T-helper 17 cell (primary cell): Measurements from ENCODE around the gene HPRT1. TPM values are rescaled to one million over a fixed set of nuclear protein-coding genes. Genes with fewer than 3 reads are reported as not detected.

Experiments used
- ATAC-seq: fragments of 150-1000 bp; cut with Tn5 transposase; 2 replicates; pipeline ENCODE4 v1.10.0; 2021; ENCODE audit warnings: mild to moderate bottlenecking, moderate library complexity
- DNase-seq, 3 donors: peaks; one replicate each; pipeline versions ENCODE4 v3.0.0 to v3.0.0-alpha.2; 2020 to 2021
- H3K9me3 ChIP-seq: one replicate; pipeline ENCODE4 v1.7.0; 2013; ENCODE audit warnings: low read length, mild to moderate bottlenecking; ENCODE audit not compliant: control insufficient read depth, poor library complexity, severe bottlenecking
- H3K27ac Mint-ChIP-seq: one replicate; pipeline ENCODE4 v1.8.0; 2022; ENCODE audit warnings: mild to moderate bottlenecking, moderate library complexity, mixed read lengths
- H3K27me3 Mint-ChIP-seq: one replicate; pipeline ENCODE4 v1.8.0; 2022; ENCODE audit warnings: mixed read lengths
- H3K36me3 Mint-ChIP-seq: one replicate; pipeline ENCODE4 v1.8.0; 2022; ENCODE audit warnings: low read depth, mixed read lengths
- H3K4me1 Mint-ChIP-seq: one replicate; pipeline ENCODE4 v1.8.0; 2022; ENCODE audit warnings: mild to moderate bottlenecking, mixed read lengths
- H3K4me3 Mint-ChIP-seq: one replicate; pipeline ENCODE4 v1.8.0; 2022; ENCODE audit warnings: mild to moderate bottlenecking, moderate library complexity, mixed read lengths
- total RNA-seq, 4 donors: library from RNA in 2 of 4; stranded (reverse) in 2 of 4; gene quantifications; one replicate each; pipeline ENCODE4 v1.2.3 and lab custom pipeline; 2022 to 2026

The HPRT1 gene
- total RNA-seq, 2 donors from 2014 or later = 23.4 to 23.5 TPM

- no peaks in the 10 kb centered on the region for H3K36me3 Mint-ChIP-seq
- ATAC-seq (no peak), DNase-seq (no peak)
- no peak overlapping the region for H3K4me3 Mint-ChIP-seq
- H3K27ac Mint-ChIP-seq = no peak overlapping the region
- H3K4me1 Mint-ChIP-seq = no peaks in the 10 kb centered on the region
- H3K9me3 ChIP-seq = no peaks in the 10 kb centered on the region
- no peaks in the 10 kb centered on the region for H3K27me3 Mint-ChIP-seq
Observed at GRCh38 chrX:134484039-134484438, 24.1 kb downstream of the HPRT1 start.

- DNase-seq (no peak), ATAC-seq (no peak)
- Mint-ChIP-seq H3K36me3 (peaks cover 3% of the 10 kb centered on the region), H3K27ac (no peak overlapping the region), H3K4me3 (no peak overlapping the region), H3K27me3 (no peaks in the 10 kb centered on the region), H3K4me1 (no peaks in the 10 kb centered on the region)
- H3K9me3 ChIP-seq = no peaks in the 10 kb centered on the region
Observed at GRCh38 chrX:134501941-134502340, 42.0 kb downstream of the HPRT1 start.

GRCh38 chrX:134502686-134503085 is 42.7 kb downstream of the HPRT1 start:
- H3K4me3 Mint-ChIP-seq = no peak overlapping the region
- H3K9me3 ChIP-seq = no peaks in the 10 kb centered on the region
- H3K4me1 Mint-ChIP-seq = no peaks in the 10 kb centered on the region
- DNase-seq (no peak), ATAC-seq (no peak)
- H3K36me3 Mint-ChIP-seq = peaks cover 3% of the 10 kb centered on the region
- no peak overlapping the region for H3K27ac Mint-ChIP-seq
- no peaks in the 10 kb centered on the region for H3K27me3 Mint-ChIP-seq

- Mint-ChIP-seq H3K27ac (no peak overlapping the region), H3K27me3 (no peaks in the 10 kb centered on the region), H3K4me1 (no peaks in the 10 kb centered on the region), H3K36me3 (peaks cover 2% of the 10 kb centered on the region), H3K4me3 (no peak overlapping the region)
- DNase-seq (no peak), ATAC-seq (no peak)
- H3K9me3 ChIP-seq = no peaks in the 10 kb centered on the region
Observed at GRCh38 chrX:134512566-134512965, 52.6 kb downstream of the HPRT1 start.

- H3K36me3 Mint-ChIP-seq = peaks cover 2% of the 10 kb centered on the region
- no peaks in the 10 kb centered on the region for H3K4me1 Mint-ChIP-seq
- no peak overlapping the region for H3K27ac Mint-ChIP-seq
- no peaks in the 10 kb centered on the region for H3K9me3 ChIP-seq
- DNase-seq (no peak), ATAC-seq (no peak)
- no peak overlapping the region for H3K4me3 Mint-ChIP-seq
- no peaks in the 10 kb centered on the region for H3K27me3 Mint-ChIP-seq
Observed at GRCh38 chrX:134513091-134513490, 53.1 kb downstream of the HPRT1 start.

GRCh38 chrX:134520860-134521390 is 61.0 kb downstream of the HPRT1 start:
- H3K9me3 ChIP-seq = no peaks in the 10 kb centered on the region
- H3K27ac Mint-ChIP-seq = no peak overlapping the region
- no peak overlapping the region for H3K4me3 Mint-ChIP-seq
- DNase-seq (no peak), ATAC-seq (no peak)
- no peaks in the 10 kb centered on the region for H3K27me3 Mint-ChIP-seq
- peaks cover 4% of the 10 kb centered on the region for H3K4me1 Mint-ChIP-seq
- no peaks in the 10 kb centered on the region for H3K36me3 Mint-ChIP-seq

- Mint-ChIP-seq H3K4me3 (no peak overlapping the region), H3K27me3 (no peaks in the 10 kb centered on the region), H3K36me3 (no peaks in the 10 kb centered on the region), H3K4me1 (peaks cover 4% of the 10 kb centered on the region), H3K27ac (no peak overlapping the region)
- no peak for DNase-seq
- ATAC-seq = no peak
- H3K9me3 ChIP-seq = no peaks in the 10 kb centered on the region
Observed at GRCh38 chrX:134524181-134524580, 64.2 kb downstream of the HPRT1 start.

- Mint-ChIP-seq H3K4me1 (peaks cover 4% of the 10 kb centered on the region), H3K4me3 (no peak overlapping the region), H3K36me3 (no peaks in the 10 kb centered on the region), H3K27ac (no peak overlapping the region), H3K27me3 (no peaks in the 10 kb centered on the region)
- DNase-seq (no peak), ATAC-seq (no peak)
- H3K9me3 ChIP-seq = no peaks in the 10 kb centered on the region
Observed at GRCh38 chrX:134525086-134525792, 65.3 kb downstream of the HPRT1 start.

GRCh38 chrX:134526399-134526798 is 66.4 kb downstream of the HPRT1 start:
- Mint-ChIP-seq H3K27ac (no peak overlapping the region), H3K36me3 (no peaks in the 10 kb centered on the region)
- no peak for ATAC-seq

GRCh38 chrX:134528960-134529359 is 69.0 kb downstream of the HPRT1 start:
- Mint-ChIP-seq H3K27ac (no peak overlapping the region), H3K36me3 (no peaks in the 10 kb centered on the region), H3K4me3 (no peak overlapping the region), H3K4me1 (no peaks in the 10 kb centered on the region), H3K27me3 (no peaks in the 10 kb centered on the region)
- no peaks in the 10 kb centered on the region for H3K9me3 ChIP-seq
- ATAC-seq (no peak), DNase-seq (no peak)

More at GRCh38 chrX:134526399-134526798, 66.4 kb downstream of the HPRT1 start:
- H3K4me3 Mint-ChIP-seq = no peak overlapping the region
- peaks cover 4% of the 10 kb centered on the region for H3K4me1 Mint-ChIP-seq
- no peak for DNase-seq
- no peaks in the 10 kb centered on the region for H3K27me3 Mint-ChIP-seq
- no peaks in the 10 kb centered on the region for H3K9me3 ChIP-seq

- no peak overlapping the region for H3K4me3 Mint-ChIP-seq
- no peak for ATAC-seq
- H3K4me1 Mint-ChIP-seq = no peaks in the 10 kb centered on the region
- H3K27ac Mint-ChIP-seq = no peak overlapping the region
- no peak for DNase-seq
- no peaks in the 10 kb centered on the region for H3K36me3 Mint-ChIP-seq
- H3K27me3 Mint-ChIP-seq = no peaks in the 10 kb centered on the region
- no peaks in the 10 kb centered on the region for H3K9me3 ChIP-seq
Observed at GRCh38 chrX:134529481-134529880, 69.5 kb downstream of the HPRT1 start.

GRCh38 chrX:134530845-134531244 is 70.9 kb downstream of the HPRT1 start:
- ATAC-seq (no peak), DNase-seq (no peak)
- no peaks in the 10 kb centered on the region for H3K36me3 Mint-ChIP-seq
- no peaks in the 10 kb centered on the region for H3K9me3 ChIP-seq
- H3K4me3 Mint-ChIP-seq = no peak overlapping the region
- H3K4me1 Mint-ChIP-seq = no peaks in the 10 kb centered on the region
- H3K27ac Mint-ChIP-seq = no peak overlapping the region
- no peaks in the 10 kb centered on the region for H3K27me3 Mint-ChIP-seq

- DNase-seq = no peak
- Mint-ChIP-seq H3K27me3 (no peaks in the 10 kb centered on the region), H3K4me1 (no peaks in the 10 kb centered on the region), H3K36me3 (no peaks in the 10 kb centered on the region), H3K4me3 (no peak overlapping the region), H3K27ac (no peak overlapping the region)
- no peaks in the 10 kb centered on the region for H3K9me3 ChIP-seq
- no peak for ATAC-seq
Observed at GRCh38 chrX:134533352-134533751, 73.4 kb downstream of the HPRT1 start.

GRCh38 chrX:134533952-134534351 is 74.0 kb downstream of the HPRT1 start:
- ATAC-seq = no peak
- H3K36me3 Mint-ChIP-seq = no peaks in the 10 kb centered on the region
- DNase-seq = no peak
- no peaks in the 10 kb centered on the region for H3K27me3 Mint-ChIP-seq
- no peaks in the 10 kb centered on the region for H3K9me3 ChIP-seq
- H3K4me1 Mint-ChIP-seq = no peaks in the 10 kb centered on the region
- H3K4me3 Mint-ChIP-seq = no peak overlapping the region
- no peak overlapping the region for H3K27ac Mint-ChIP-seq
